Testis (tissue), 3 donors: ENCODE data around the gene TCF7L2. TPM values are rescaled to one million over a fixed set of nuclear protein-coding genes. Genes with fewer than 3 reads are reported as not detected.

Experiments
- DNase-seq: peaks from one replicate; pipeline ENCODE4 v3.0.0-alpha.2; 2019
- H3K27ac ChIP-seq, 2 donors: fragments of 200-600 bp; sonication (generic); one replicate each; pipeline ENCODE4 v1.5.1; 2019
- H3K27me3 ChIP-seq: fragments of 200-600 bp; sonication (generic); one replicate; pipeline ENCODE4 v1.5.1; 2019
- H3K36me3 ChIP-seq: fragments of 200-600 bp; sonication (generic); one replicate; pipeline ENCODE4 v1.5.1; 2017; ENCODE audit warnings: low read depth; ENCODE audit errors: missing control alignments
- H3K4me1 ChIP-seq: fragments of 200-600 bp; sonication (generic); one replicate; pipeline ENCODE4 v1.5.1; 2019
- H3K4me3 ChIP-seq, 2 donors: fragments of 200-600 bp; sonication (generic); one replicate each; pipeline ENCODE4 v1.5.1; 2017 to 2019
- H3K9me3 ChIP-seq: fragments of 200-600 bp; sonication (generic); one replicate; pipeline ENCODE4 v1.5.1; 2017
- CTCF ChIP-seq, 3 experiments: fragments of 450-650 bp in 2 of 3; fragments of 200-600 bp in 1 of 3; sonication (generic) in 1 of 3; IDR thresholded peaks; one replicate each; pipeline ENCODE4 v1.5.1; 2016 to 2019; ENCODE audit warnings: antibody characterized with exemption in 3 of 3, mild to moderate bottlenecking in 2 of 3, moderate library complexity in 1 of 3
- POLR2A ChIP-seq: fragments of 450-650 bp; IDR thresholded peaks from one replicate; pipeline ENCODE4 v1.6.1; 2017; ENCODE audit warnings: antibody characterized with exemption, mild to moderate bottlenecking, moderate library complexity
- WGBS, 2 donors: methylation state at CpG; one replicate each; pipeline ENCODE4 v1.1.5; 2018; 5-methylcytosine and 5-hydroxymethylcytosine counted together
- intact Hi-C: fragments of 100-400 bp; cut with DNase I; formaldehyde crosslinking; loops from one replicate; pipeline ENCODE4 v1.15.1; 2023; ENCODE audit warnings: low total_unique reads
- polyA plus RNA-seq: library from polyadenylated mRNA; stranded (reverse); fragments of 350-450 nt; fragmentation: Illumina TruSeq; extraction: RNeasy Lipid Tissue Mini Kit (QIAGEN cat#74804); gene quantifications from one replicate; pipeline ENCODE4 v1.2.3, GENCODE V29; 2014; ENCODE audit warnings: low read depth, low replicate concordance; ENCODE audit not compliant: insufficient read depth
- total RNA-seq, 2 donors: library from RNA; depleted of rRNA; stranded (reverse); fragments of >200 nt; gene quantifications; one replicate each; pipeline ENCODE4 v1.2.3, GENCODE V29; 2016

The TCF7L2 gene
- total and polyA plus RNA-seq, 3 donors from 2014 or later = 18.5 to 25.4 (median 23.3) TPM

GRCh38 chr10:113111260-113111659 lies 161.2 kb downstream of the TCF7L2 start:
- no peaks in the 10 kb centered on the region for H3K27me3 ChIP-seq
- H3K9me3 ChIP-seq = no peaks in the 10 kb centered on the region
- intact Hi-C loops = no loop called here
- H3K4me1 ChIP-seq = no peaks in the 10 kb centered on the region
- no peak overlapping the region for H3K4me3 ChIP-seq
- H3K36me3 ChIP-seq = no peaks in the 10 kb centered on the region
- DNase-seq = no peak
- H3K27ac ChIP-seq = no peak overlapping the region
- TF ChIP-seq POLR2A = no peak
- TF ChIP-seq CTCF (IDR thresholded peaks at IDR 0.05) = no peak
- 96 to 97% methylated on average over 3 of the region's 3 CpGs for WGBS, 2 donors

GRCh38 chr10:113111900-113112853 lies 162.1 kb downstream of the TCF7L2 start:
- Histone ChIP-seq H3K27me3 (no peaks in the 10 kb centered on the region), H3K9me3 (no peaks in the 10 kb centered on the region), H3K4me3 (no peak overlapping the region), H3K27ac (no peak overlapping the region), H3K36me3 (no peaks in the 10 kb centered on the region), H3K4me1 (no peaks in the 10 kb centered on the region)
- 78 to 84% methylated on average over 12 of the region's 12 CpGs for WGBS, 2 donors
- intact Hi-C loops = no loop called here
- TF ChIP-seq CTCF (IDR thresholded peaks at IDR 0.05) = no peak
- no peak for TF ChIP-seq POLR2A
- no peak for DNase-seq

- 81 to 95% methylated on average over 5 of the region's 5 CpGs for WGBS, 2 donors
Observed at GRCh38 chr10:113113241-113113640, 163.2 kb downstream of the TCF7L2 start.

GRCh38 chr10:113113918-113114317 lies 163.9 kb downstream of the TCF7L2 start:
- no peak for DNase-seq

More at GRCh38 chr10:113113241-113113640, 163.2 kb downstream of the TCF7L2 start:
- no peak for DNase-seq
- H3K27me3 ChIP-seq = no peaks in the 10 kb centered on the region
- H3K9me3 ChIP-seq = no peaks in the 10 kb centered on the region
- no peaks in the 10 kb centered on the region for H3K4me1 ChIP-seq
- no peak overlapping the region for H3K4me3 ChIP-seq
- no peaks in the 10 kb centered on the region for H3K36me3 ChIP-seq
- intact Hi-C loops = no loop called here
- TF ChIP-seq POLR2A (no peak), CTCF (IDR thresholded peaks at IDR 0.05) (no peak)
- no peak overlapping the region for H3K27ac ChIP-seq

More at GRCh38 chr10:113113918-113114317, 163.9 kb downstream of the TCF7L2 start:
- H3K4me1 ChIP-seq = no peaks in the 10 kb centered on the region
- H3K27me3 ChIP-seq = no peaks in the 10 kb centered on the region
- H3K9me3 ChIP-seq = no peaks in the 10 kb centered on the region
- no peaks in the 10 kb centered on the region for H3K36me3 ChIP-seq
- TF ChIP-seq POLR2A (no peak), CTCF (IDR thresholded peaks at IDR 0.05) (no peak)
- H3K4me3 ChIP-seq = no peak overlapping the region
- intact Hi-C loops = no loop called here
- 53 to 64% methylated on average over 1 of the region's 1 CpG for WGBS, 2 donors
- no peak overlapping the region for H3K27ac ChIP-seq
